ENCODE measurements around the gene RPTN. TPM values are rescaled to one million over a fixed set of nuclear protein-coding genes. Genes with fewer than 3 reads are reported as not detected.

RPTN gene, protein sequence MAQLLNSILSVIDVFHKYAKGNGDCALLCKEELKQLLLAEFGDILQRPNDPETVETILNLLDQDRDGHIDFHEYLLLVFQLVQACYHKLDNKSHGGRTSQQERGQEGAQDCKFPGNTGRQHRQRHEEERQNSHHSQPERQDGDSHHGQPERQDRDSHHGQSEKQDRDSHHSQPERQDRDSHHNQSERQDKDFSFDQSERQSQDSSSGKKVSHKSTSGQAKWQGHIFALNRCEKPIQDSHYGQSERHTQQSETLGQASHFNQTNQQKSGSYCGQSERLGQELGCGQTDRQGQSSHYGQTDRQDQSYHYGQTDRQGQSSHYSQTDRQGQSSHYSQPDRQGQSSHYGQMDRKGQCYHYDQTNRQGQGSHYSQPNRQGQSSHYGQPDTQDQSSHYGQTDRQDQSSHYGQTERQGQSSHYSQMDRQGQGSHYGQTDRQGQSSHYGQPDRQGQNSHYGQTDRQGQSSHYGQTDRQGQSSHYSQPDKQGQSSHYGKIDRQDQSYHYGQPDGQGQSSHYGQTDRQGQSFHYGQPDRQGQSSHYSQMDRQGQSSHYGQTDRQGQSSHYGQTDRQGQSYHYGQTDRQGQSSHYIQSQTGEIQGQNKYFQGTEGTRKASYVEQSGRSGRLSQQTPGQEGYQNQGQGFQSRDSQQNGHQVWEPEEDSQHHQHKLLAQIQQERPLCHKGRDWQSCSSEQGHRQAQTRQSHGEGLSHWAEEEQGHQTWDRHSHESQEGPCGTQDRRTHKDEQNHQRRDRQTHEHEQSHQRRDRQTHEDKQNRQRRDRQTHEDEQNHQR
- total RNA-seq = not detected in 2 replicates

DNA sequence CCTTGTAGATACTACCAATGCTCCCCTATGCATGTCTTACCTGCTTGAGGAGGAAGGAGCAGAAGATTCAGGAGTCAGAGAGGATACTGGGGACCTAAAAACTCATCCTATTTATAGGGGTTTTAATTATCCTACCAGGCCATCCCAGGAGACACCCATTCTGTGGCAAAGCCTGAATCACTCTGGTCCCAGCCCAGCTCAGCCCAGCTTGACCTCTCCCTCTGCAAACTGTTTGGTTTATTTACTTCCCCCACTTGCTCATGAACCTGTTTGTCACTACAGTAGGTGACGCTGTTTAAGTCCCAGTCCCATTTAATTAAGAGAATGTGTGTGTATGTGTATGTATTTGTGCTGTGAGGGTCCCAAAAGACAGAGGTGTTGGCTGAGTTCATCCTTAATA lies at the start of gene RPTN:
TSS of gene RPTN (minus strand) at position 85 of the 400 bp plus-strand sequence. CDS start 1,339 bp downstream, outside the sequence.
- Mint-ChIP-seq H3K27ac (no peak within 1 kb of the TSS), H3K36me3 (ENCODE audit: low read depth) (no peaks in the 10 kb centered on the region), H3K4me3 (no peak within 1 kb of the TSS), H3K9me3 (no peaks in the 10 kb centered on the region), H3K4me1 (ENCODE audit: low read depth) (no peaks in the 10 kb centered on the region), H3K27me3 (ENCODE audit: insufficient read depth) (peaks cover 12% of the 10 kb centered on the region)
- intact Hi-C loops (cut with micrococcal nuclease) = no loop called here
- no peak for DNase-seq (ENCODE audit: low spot score)

DNA sequence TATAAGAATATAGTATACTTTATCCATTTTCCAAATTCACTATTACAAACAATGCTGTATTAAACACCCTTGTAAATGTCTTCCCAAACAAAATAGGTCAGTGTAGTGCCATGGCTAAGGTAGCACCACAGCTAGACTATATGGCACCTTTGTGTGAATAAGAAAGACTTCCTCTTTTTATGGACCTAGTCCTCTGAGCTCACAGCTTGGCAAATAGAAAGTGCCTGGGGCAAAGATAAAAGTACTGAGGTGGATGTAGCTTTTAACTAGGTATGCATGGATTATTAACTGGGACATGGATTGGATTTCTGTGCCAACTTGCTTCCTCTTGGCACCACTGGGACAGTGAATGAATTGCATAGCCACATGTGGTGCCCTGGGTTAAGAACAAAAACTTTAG lies 40.0 kb upstream of the RPTN start:
- no peaks in the 10 kb centered on the region for H3K36me3 Mint-ChIP-seq (ENCODE audit: low read depth)
- H3K9me3 Mint-ChIP-seq = no peaks in the 10 kb centered on the region
- no peak overlapping the region for H3K27ac Mint-ChIP-seq
- H3K4me1 Mint-ChIP-seq (ENCODE audit: low read depth) = no peaks in the 10 kb centered on the region
- intact Hi-C loops (cut with micrococcal nuclease) = no loop called here
- no peak overlapping the region for H3K4me3 Mint-ChIP-seq
- peaks cover 28% of the 10 kb centered on the region for H3K27me3 Mint-ChIP-seq (ENCODE audit: insufficient read depth)
- no peak for DNase-seq (ENCODE audit: low spot score)

DNA sequence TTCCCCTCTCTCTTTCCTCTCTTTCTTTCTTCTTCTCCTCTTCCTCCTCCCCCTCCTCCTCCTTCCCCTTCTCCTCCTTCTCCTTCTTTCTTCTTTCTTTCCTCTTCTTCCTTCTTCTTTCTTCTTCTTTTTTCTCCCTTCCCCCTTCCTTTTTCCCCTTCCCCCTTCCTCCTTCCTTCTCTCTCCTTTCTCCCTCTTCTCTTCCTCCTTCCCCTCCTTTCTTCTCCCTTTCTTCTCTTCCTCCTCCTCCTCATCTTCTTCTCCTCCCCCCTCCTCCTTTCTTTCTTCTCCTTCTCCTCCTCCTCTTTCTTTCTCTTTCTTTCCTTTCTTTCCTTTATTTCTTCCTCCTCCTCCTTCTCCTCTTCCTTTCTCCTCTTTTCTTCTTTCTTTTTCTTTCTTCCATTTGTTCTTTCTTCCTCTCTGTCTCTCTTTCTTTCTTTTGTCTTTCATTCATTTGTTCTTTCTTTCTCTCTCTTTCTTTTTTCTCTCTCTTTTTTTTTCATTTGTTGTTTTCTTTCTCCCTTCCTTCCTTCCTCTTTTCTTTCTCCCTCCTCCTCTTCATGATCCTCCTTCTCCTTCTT lies 38.4 kb upstream of the RPTN start:
- H3K4me3 Mint-ChIP-seq = no peak overlapping the region
- DNase-seq (ENCODE audit: low spot score) = no peak
- no peak overlapping the region for H3K27ac Mint-ChIP-seq
- intact Hi-C loops (cut with micrococcal nuclease) = no loop called here
- H3K27me3 Mint-ChIP-seq (ENCODE audit: insufficient read depth) = peaks cover 22% of the 10 kb centered on the region
- no peaks in the 10 kb centered on the region for H3K36me3 Mint-ChIP-seq (ENCODE audit: low read depth)
- H3K4me1 Mint-ChIP-seq (ENCODE audit: low read depth) = no peaks in the 10 kb centered on the region
- H3K9me3 Mint-ChIP-seq = no peaks in the 10 kb centered on the region

DNA sequence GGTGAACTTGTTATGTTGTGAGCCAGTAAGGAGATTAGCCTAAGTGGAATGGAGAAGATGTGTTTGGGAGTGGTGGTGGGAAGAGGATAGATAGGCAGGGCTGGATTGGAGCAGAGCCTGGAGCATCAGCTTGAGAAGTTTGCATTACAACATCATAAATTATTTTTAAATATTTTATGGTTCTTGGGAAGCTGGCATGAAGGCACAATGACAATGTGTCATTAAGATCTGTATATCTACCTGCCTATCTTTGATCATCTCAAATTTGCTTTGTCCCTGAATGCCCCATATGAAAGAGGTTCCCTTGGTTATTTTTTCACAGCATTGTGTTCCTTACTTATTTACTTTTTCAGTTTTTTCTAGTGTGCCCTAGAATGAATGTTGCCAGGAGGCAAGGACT lies 32.7 kb upstream of the RPTN start:
- intact Hi-C loops (cut with micrococcal nuclease) = loop anchor here (1.0 kb wide), 1 partner anchor 250 kb away; no protein-coding TSS in a partner anchor
- no peak for DNase-seq (ENCODE audit: low spot score)
- Mint-ChIP-seq H3K27ac (no peak overlapping the region), H3K4me3 (no peak overlapping the region), H3K4me1 (ENCODE audit: low read depth) (peaks cover 6% of the 10 kb centered on the region), H3K27me3 (ENCODE audit: insufficient read depth) (peaks cover 24% of the 10 kb centered on the region), H3K9me3 (no peaks in the 10 kb centered on the region), H3K36me3 (ENCODE audit: low read depth) (no peaks in the 10 kb centered on the region)

DNA sequence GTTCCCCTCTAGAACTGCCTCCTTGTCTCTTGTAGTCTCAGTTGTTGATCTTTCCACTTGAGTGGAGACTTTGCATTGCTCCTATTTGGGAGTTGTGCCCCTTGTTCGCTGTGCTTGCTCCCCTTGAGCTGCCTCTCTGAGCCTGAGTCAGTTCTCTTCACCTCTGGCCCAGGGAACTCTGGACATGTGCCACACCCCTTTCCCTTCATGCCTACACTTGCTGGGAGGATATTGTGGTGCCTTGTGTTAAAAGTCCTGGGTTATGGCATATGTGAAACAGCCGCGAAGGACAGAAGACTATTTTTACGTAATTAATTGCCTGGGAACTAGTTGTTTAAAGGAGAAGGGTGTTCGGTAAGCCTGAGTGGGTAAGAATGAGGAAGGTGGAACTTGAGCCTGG lies 32.2 kb upstream of the RPTN start:
- intact Hi-C loops (cut with micrococcal nuclease) = no loop called here
- H3K27ac Mint-ChIP-seq = no peak overlapping the region
- H3K4me3 Mint-ChIP-seq = no peak overlapping the region
- no peaks in the 10 kb centered on the region for H3K36me3 Mint-ChIP-seq (ENCODE audit: low read depth)
- peaks cover 6% of the 10 kb centered on the region for H3K4me1 Mint-ChIP-seq (ENCODE audit: low read depth)
- H3K27me3 Mint-ChIP-seq (ENCODE audit: insufficient read depth) = peaks cover 24% of the 10 kb centered on the region
- no peaks in the 10 kb centered on the region for H3K9me3 Mint-ChIP-seq
- no peak for DNase-seq (ENCODE audit: low spot score)

DNA sequence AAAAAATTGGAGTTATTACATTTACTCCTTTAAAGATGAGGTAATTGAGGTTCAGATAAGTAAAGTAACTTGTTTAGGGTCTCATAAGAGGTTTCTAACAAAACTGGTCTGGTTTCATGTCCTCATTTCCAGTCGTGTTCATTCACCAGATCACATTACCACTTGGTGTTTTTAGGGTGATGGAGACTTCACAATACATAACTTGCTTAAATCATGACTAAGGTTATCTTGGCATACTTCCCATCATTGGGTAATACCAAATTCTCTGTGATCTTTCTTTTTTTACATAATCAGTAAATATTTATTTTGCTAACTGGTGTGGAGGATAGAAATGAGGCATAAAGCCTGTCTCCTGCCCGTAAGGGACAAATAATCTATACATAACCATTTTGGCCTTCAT lies 31.6 kb upstream of the RPTN start:
- DNase-seq (ENCODE audit: low spot score) = no peak
- H3K27ac Mint-ChIP-seq = no peak overlapping the region
- H3K36me3 Mint-ChIP-seq (ENCODE audit: low read depth) = no peaks in the 10 kb centered on the region
- peaks cover 6% of the 10 kb centered on the region for H3K4me1 Mint-ChIP-seq (ENCODE audit: low read depth)
- no peaks in the 10 kb centered on the region for H3K9me3 Mint-ChIP-seq
- H3K4me3 Mint-ChIP-seq = no peak overlapping the region
- H3K27me3 Mint-ChIP-seq (ENCODE audit: insufficient read depth) = peaks cover 24% of the 10 kb centered on the region
- intact Hi-C loops (cut with micrococcal nuclease) = no loop called here

DNA sequence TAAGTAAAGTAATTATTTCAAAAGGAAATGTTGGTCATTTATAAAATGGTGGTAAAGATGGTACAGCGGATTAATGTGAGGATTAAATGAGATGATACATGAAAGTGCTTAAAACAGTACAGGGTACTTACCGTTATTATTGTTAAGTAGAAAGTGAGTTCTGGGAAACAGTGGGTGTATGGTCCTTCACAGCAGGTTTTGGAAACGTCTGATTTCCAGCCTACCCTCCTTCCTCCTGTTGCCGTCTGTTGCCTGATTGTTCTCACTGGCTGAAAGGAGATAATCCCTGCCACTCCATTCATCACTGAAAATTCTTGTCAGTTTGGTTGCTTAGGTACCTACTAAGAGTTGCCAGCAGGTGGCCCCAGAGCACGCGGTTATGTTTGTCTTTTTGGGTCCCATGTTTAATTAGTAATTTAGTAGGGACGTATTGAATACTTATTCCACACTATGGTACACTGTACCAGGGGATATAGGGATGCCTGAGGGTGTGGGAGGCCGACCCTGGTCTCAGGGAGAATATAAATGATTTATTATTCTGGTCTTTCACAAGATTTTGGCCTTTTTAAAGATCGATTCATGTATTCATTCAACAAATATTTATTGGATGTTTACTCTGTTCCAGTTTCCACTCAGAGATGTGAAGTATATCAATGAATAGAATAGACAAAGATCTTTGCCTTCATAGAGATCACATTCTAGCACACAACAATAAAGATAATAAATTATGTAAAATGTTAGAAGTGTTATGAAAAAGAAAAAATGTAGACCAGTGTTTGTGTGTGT lies 30.8 kb upstream of the RPTN start:
- Mint-ChIP-seq H3K4me3 (peak overlapping the region; percentile 68), H3K27ac (peak overlapping the region; percentile 56), H3K9me3 (no peaks in the 10 kb centered on the region), H3K4me1 (ENCODE audit: low read depth) (peaks cover 6% of the 10 kb centered on the region), H3K27me3 (ENCODE audit: insufficient read depth) (peaks cover 27% of the 10 kb centered on the region), H3K36me3 (ENCODE audit: low read depth) (no peaks in the 10 kb centered on the region)
- DNase-seq (ENCODE audit: low spot score) = peak; percentile 41
- intact Hi-C loops (cut with micrococcal nuclease) = loop anchor here (1.0 to 2.0 kb wide), 3 partner anchors 77 to 268 kb away; no protein-coding TSS in a partner anchor

DNA sequence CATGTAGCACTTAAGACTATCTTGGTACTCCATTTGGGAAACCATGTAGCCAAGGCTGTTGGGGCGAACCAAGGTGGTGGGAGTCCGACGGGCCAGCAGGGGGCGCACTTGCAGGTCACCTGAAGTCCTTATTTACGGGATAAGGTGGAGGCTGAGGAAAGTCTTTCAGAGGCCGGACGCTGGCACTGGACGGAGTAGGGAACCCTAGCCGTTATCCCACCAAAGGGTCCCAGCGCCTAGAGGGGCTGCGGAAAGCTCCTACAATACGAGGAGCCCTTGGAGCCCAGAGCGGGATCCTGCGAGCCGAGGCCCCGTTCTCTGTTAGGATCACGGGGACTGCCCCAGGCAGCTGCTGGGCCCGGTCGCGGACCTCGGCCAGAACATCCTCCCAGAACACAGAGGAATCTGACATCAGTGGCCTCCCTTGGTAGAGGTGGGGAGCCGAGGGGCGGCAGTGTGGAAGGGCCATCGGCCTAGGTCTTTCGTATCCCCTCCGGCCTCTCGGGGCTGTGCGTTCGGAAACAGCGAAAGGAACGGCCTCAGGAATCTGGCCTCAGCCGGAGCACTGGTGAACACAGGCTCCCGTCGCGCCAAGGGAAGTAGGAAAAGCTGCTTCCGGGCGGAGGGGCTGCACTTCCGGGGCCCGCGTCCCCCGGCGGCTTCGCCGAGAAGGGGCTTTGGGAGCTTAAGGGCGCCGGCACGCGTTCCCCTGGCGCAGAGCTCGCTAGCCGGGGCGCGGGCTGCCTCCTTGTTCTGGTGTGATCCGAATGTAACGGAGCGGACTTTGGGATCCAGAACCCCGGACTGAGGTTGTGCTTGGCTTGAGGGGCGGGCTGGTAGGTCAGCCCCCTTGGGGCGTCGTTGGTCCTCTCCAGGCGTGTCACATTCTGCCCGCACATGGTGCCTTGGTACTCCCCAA lies 29.9 kb upstream of the RPTN start:
- DNase-seq (ENCODE audit: low spot score) = peak; percentile 54
- intact Hi-C loops (cut with micrococcal nuclease) = loop anchor here (1.0 to 2.0 kb wide), 4 partner anchors 76 to 269 kb away; no protein-coding TSS in a partner anchor
- Mint-ChIP-seq H3K36me3 (ENCODE audit: low read depth) (no peaks in the 10 kb centered on the region), H3K9me3 (no peaks in the 10 kb centered on the region), H3K4me3 (peak overlapping the region; percentile 68), H3K27ac (no peak overlapping the region), H3K27me3 (ENCODE audit: insufficient read depth) (peaks cover 30% of the 10 kb centered on the region), H3K4me1 (ENCODE audit: low read depth) (peaks cover 6% of the 10 kb centered on the region)

DNA sequence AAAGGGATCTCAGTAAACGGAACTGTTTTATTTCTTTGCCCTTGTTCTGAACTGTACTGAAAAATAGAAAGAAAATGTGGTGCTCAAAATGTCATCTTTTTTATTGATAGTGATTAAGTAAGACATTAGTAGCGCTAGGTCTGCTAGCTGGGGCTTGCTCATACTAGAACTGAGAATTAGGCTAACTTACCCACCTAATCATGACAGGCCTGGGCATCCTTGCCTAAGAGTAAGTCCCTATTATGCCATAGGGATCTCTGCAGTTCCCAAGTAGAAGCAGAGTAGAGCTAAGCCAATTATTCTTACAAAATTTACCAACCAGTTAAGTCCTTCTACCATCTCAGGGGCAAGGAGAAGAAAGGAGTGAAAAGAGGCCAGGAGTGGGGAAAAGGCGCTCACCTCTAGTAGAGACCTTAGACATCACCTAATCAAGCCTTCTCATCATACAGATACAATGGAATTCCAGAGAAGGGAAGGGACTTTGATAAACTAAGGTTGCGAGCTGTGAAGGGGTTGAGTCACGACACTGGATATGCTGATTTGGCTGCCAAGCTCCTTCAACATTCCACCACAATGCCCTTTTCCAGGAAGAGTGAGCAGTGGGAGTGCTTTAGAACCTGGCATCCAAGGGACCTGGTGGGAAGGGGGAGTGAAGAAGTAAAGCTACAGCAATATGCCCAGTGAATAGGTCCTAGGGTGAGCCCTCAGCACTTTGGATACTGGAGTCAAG lies 27.7 kb upstream of the RPTN start:
- intact Hi-C loops (cut with micrococcal nuclease) = no loop called here
- Mint-ChIP-seq H3K4me3 (no peak overlapping the region), H3K4me1 (ENCODE audit: low read depth) (peaks cover 6% of the 10 kb centered on the region), H3K27ac (no peak overlapping the region), H3K27me3 (ENCODE audit: insufficient read depth) (peaks cover 30% of the 10 kb centered on the region), H3K9me3 (no peaks in the 10 kb centered on the region), H3K36me3 (ENCODE audit: low read depth) (no peaks in the 10 kb centered on the region)
- DNase-seq (ENCODE audit: low spot score) = no peak

DNA sequence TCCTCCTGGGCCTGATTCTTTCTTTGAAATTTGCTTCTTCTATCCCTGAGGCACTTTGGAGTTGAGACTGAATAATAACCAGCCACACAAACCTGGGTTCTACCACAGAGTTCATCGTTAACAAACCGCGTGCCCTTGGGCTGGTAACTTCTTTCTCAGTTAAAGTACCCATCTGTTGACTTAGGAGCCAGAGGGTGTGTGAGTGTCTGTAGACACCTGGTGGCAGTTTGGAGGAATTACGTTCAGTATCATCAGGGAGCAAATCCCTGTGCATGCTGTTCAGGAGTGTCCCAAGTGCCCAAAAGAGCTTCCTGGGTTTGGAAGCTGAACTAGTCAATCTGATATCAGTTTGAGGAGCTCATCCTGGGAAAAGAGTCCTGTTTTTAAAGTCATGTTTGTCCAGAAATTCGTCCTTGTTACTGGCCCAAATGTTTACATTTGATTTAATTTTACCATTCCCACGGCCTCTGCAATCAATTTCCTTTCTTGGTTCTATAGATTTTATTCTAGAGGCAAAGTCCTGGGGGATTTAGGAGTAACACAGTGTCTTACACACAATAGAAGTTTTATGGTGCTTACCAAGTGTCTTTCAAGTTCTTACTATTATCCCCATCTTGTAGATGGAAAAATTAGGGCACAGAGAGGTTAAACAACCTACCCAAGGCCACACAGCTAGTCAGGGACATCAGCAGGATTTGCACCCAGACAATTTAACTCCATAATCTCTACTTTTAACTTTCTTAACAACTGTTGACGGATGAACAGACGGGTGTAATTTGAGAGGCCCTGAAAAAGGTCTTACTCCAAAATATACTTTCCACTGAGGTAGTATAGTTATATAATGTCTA lies 26.7 kb upstream of the RPTN start:
- H3K4me1 Mint-ChIP-seq (ENCODE audit: low read depth) = peaks cover 6% of the 10 kb centered on the region

More for the DNA sequence above, 26.7 kb upstream of the RPTN start:
- Mint-ChIP-seq H3K4me3 (no peak overlapping the region), H3K36me3 (ENCODE audit: low read depth) (no peaks in the 10 kb centered on the region), H3K9me3 (no peaks in the 10 kb centered on the region), H3K27me3 (ENCODE audit: insufficient read depth) (peaks cover 21% of the 10 kb centered on the region), H3K27ac (no peak overlapping the region)
- DNase-seq (ENCODE audit: low spot score) = peak; percentile 17
- intact Hi-C loops (cut with micrococcal nuclease) = loop anchor here (1.0 to 2.0 kb wide), 4 partner anchors 43 to 251 kb away; no protein-coding TSS in a partner anchor
